Neural crest cell (in vitro differentiated cells): Measurements from ENCODE around the gene SLC52A1. TPM values are rescaled to one million over a fixed set of nuclear protein-coding genes. Genes with fewer than 3 reads are reported as not detected.

Experiments
- DNase-seq: peaks from one replicate; pipeline ENCODE4 v3.0.0; 2021; ENCODE audit warnings: low read depth, mixed read lengths, low spot score
- H3K27ac Mint-ChIP-seq: one replicate; pipeline ENCODE4 v1.8.0; 2021; ENCODE audit warnings: mild to moderate bottlenecking, mixed read lengths; ENCODE audit not compliant: unreplicated experiment
- H3K27me3 Mint-ChIP-seq: 2 replicates; pipeline ENCODE4 v1.8.0; 2021; ENCODE audit warnings: low read depth, mild to moderate bottlenecking, mixed read lengths
- H3K36me3 Mint-ChIP-seq: 2 replicates; pipeline ENCODE4 v1.8.0; 2021; ENCODE audit warnings: low read depth, mild to moderate bottlenecking, mixed read lengths
- H3K4me1 Mint-ChIP-seq: 2 replicates; pipeline ENCODE4 v1.8.0; 2021; ENCODE audit warnings: mixed read lengths
- H3K4me3 Mint-ChIP-seq: one replicate; pipeline ENCODE4 v1.8.0; 2021; ENCODE audit warnings: mild to moderate bottlenecking, mixed read lengths
- H3K9me3 Mint-ChIP-seq: 2 replicates; pipeline ENCODE4 v1.8.0; 2021; ENCODE audit warnings: mixed read lengths
- total RNA-seq: library from RNA; stranded (reverse); gene quantifications from 2 replicates; pipeline ENCODE4 v1.2.1, GENCODE V29; 2021
- TF ChIP-seq, protein P1 (sequence below): fragments of 200-600 bp; sonication (generic); conservative IDR thresholded peaks from 2 replicates; pipeline ENCODE4 v1.5.0; 2021; ENCODE audit warnings: antibody characterized with exemption, mild to moderate bottlenecking

Gene SLC52A1
- total RNA-seq, 1 donor from 2014 or later: not detected

DNA sequence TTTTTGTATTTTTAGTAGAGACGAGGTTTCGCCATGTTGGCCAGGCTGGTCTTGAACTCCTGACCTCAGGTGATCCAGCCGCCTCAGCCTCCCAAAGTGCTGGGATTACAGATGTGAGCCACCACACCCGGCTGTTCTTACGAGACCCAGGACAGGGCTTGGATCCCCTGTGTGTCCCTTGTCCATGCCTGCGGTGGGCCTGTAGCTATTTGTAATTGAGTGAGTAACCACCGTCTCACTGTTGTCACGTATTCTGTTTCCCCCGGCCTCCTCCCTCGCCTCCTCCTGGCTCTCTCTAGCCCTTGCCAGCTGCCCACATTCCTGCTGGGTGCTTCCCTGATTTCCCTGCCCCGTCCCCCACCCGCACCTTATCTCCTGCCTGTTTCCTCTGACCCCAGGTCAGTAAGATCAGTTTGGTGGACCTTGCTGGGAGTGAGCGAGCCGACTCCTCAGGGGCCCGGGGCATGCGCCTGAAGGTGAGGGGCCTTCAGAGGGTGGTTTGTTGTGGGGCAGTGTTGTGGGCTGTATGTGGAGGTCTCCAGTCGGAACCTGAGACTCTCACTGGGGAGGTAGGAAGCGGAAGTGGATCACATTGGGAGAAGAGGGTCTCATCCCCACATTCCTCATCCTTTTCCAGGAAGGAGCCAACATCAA, 31.9 kb downstream of the SLC52A1 start:
- peaks cover 32% of the 10 kb centered on the region for H3K36me3 Mint-ChIP-seq

DNA sequence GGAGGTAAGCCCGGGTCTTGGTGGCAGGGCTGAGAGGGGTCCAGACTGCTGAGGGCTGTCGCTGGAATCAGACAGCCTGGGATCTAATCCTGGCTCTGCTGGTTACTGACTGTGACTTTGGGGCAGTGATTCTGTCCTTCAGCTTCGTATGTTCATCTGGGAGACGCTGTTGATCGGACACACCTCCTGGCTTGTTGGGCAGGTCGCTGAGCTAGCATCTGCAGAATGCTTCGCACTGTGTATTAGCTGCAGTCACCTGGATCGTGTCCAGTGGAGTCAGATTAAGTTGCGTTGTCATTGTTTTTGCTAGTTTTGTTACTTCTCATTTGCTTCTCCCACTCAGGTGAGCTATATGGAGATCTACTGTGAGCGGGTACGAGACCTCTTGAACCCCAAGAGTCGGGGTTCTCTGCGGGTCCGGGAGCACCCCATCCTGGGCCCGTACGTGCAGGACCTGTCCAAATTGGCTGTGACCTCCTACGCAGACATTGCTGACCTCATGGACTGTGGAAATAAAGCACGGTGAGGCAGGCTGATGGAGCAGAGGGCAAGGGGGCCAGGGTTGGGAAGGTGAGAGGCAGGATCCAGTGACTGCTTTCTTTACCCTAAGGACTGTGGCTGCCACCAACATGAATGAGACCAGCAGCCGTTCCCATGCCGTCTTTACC, 33.0 kb downstream of the SLC52A1 start:
- H3K27ac Mint-ChIP-seq: no peak overlapping the region
- H3K4me1 Mint-ChIP-seq: peaks cover 11% of the 10 kb centered on the region
- TF ChIP-seq, protein P1, sequence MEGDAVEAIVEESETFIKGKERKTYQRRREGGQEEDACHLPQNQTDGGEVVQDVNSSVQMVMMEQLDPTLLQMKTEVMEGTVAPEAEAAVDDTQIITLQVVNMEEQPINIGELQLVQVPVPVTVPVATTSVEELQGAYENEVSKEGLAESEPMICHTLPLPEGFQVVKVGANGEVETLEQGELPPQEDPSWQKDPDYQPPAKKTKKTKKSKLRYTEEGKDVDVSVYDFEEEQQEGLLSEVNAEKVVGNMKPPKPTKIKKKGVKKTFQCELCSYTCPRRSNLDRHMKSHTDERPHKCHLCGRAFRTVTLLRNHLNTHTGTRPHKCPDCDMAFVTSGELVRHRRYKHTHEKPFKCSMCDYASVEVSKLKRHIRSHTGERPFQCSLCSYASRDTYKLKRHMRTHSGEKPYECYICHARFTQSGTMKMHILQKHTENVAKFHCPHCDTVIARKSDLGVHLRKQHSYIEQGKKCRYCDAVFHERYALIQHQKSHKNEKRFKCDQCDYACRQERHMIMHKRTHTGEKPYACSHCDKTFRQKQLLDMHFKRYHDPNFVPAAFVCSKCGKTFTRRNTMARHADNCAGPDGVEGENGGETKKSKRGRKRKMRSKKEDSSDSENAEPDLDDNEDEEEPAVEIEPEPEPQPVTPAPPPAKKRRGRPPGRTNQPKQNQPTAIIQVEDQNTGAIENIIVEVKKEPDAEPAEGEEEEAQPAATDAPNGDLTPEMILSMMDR: no peak
- H3K9me3 Mint-ChIP-seq: no peaks in the 10 kb centered on the region
- H3K27me3 Mint-ChIP-seq: no peaks in the 10 kb centered on the region
- peaks cover 25% of the 10 kb centered on the region for H3K36me3 Mint-ChIP-seq
- peak overlapping the region; percentile 45 for H3K4me3 Mint-ChIP-seq
- no peak for DNase-seq

More for the DNA sequence above, 31.9 kb downstream of the SLC52A1 start:
- H3K9me3 Mint-ChIP-seq: no peaks in the 10 kb centered on the region
- H3K4me3 Mint-ChIP-seq: peak overlapping the region; percentile 52
- H3K27me3 Mint-ChIP-seq: no peaks in the 10 kb centered on the region
- no peak for DNase-seq
- H3K27ac Mint-ChIP-seq: no peak overlapping the region
- peaks cover 11% of the 10 kb centered on the region for H3K4me1 Mint-ChIP-seq
- TF ChIP-seq, protein P1: no peak

DNA sequence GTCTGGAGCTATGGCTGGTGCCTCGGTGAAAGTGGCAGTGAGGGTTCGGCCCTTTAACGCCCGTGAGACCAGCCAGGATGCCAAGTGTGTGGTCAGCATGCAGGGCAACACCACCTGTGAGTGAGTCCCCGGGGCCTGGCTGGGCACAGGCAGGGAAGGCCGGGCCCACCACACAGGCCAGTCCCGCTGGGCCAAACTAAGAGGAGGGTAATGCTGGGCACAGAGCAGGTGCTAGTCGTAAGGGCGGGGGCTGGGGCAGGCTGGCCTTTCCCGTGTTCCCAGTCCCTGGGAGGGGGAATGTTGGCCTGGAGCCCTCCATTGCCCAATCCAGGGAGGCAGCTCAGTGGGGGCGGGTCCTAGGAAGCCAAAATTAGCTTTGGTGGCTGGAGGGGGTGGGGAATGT, 35.0 kb downstream of the SLC52A1 start:
- H3K27me3 Mint-ChIP-seq: peaks cover 4% of the 10 kb centered on the region
- peaks cover 23% of the 10 kb centered on the region for H3K36me3 Mint-ChIP-seq
- DNase-seq: no peak
- H3K4me1 Mint-ChIP-seq: peaks cover 15% of the 10 kb centered on the region
- H3K4me3 Mint-ChIP-seq: peak overlapping the region; percentile 88
- no peaks in the 10 kb centered on the region for H3K9me3 Mint-ChIP-seq
- H3K27ac Mint-ChIP-seq: no peak overlapping the region
- TF ChIP-seq, protein P1: no peak

GRCh38 chr17:4999430-5000093, 35.7 kb downstream of the SLC52A1 start:
- H3K4me3 Mint-ChIP-seq: peak overlapping the region; percentile 88
- peaks cover 16% of the 10 kb centered on the region for H3K36me3 Mint-ChIP-seq
- H3K4me1 Mint-ChIP-seq: peaks cover 15% of the 10 kb centered on the region
- H3K9me3 Mint-ChIP-seq: no peaks in the 10 kb centered on the region
- DNase-seq: no peak
- H3K27me3 Mint-ChIP-seq: peaks cover 7% of the 10 kb centered on the region
- H3K27ac Mint-ChIP-seq: peak overlapping the region; percentile 50
- TF ChIP-seq, protein P1: no peak

DNA sequence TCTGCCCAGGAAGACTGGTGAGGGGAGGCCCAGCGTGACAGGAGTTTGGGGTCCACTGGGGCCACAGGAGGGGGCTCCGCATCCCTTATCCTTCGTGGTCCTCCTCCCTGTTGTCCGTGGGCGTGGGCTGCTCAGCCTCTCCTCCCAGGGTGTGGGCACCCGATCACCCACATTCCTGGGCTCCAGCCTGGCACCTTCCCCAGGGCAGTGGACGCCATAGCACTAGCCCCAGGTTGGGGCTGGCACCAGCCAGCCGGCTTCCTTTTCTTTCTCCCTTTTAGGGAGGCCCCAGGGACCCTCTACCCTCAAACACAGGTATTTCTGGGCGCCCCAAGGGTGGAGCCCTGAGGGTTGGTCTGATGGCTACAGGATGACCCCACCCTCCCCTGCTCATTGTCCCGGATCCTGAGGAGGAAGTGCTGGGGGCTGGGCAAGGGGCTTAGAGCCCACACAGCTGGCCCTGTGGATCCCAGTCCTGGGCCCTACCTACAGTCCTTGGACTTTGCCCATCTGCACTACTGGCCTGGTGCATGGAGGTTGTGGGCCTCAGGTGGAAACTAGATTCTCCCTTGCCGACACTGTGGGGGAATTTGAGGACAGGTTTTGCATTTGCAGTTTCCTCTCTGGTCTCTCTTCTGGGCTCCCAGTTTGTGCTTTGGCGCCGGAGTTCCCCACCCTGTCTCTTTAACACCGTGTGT, 36.3 kb downstream of the SLC52A1 start:
- no peak for DNase-seq
- Mint-ChIP-seq H3K4me3 (peak overlapping the region; percentile 88), H3K27ac (peak overlapping the region; percentile 50), H3K9me3 (no peaks in the 10 kb centered on the region), H3K36me3 (peaks cover 10% of the 10 kb centered on the region), H3K27me3 (peaks cover 7% of the 10 kb centered on the region), H3K4me1 (peaks cover 15% of the 10 kb centered on the region)
- TF ChIP-seq, protein P1: no peak
